Urinary bladder (tissue), 4 donors: Measurements from ENCODE around the gene SART1. TPM values are rescaled to one million over a fixed set of nuclear protein-coding genes. Genes with fewer than 3 reads are reported as not detected.

Experiments used
- DNase-seq: peaks from one replicate; pipeline ENCODE4 v3.0.0-alpha.2; 2015; ENCODE audit errors: extremely low spot score
- H3K27ac ChIP-seq: one replicate; pipeline ENCODE4 v1.5.1; 2013; ENCODE audit warnings: low read depth, mild to moderate bottlenecking, moderate library complexity
- H3K36me3 ChIP-seq: one replicate; pipeline ENCODE4 v1.6.1; 2013; ENCODE audit warnings: mild to moderate bottlenecking, moderate library complexity; ENCODE audit not compliant: insufficient read depth
- H3K4me1 ChIP-seq: one replicate; pipeline ENCODE4 v1.6.1; 2013; ENCODE audit warnings: mild to moderate bottlenecking, moderate library complexity; ENCODE audit not compliant: insufficient read depth
- H3K4me3 ChIP-seq: one replicate; pipeline ENCODE4 v1.5.1; 2013; ENCODE audit warnings: low read depth, low read length
- WGBS: extraction: QIAGEN DNeasy Blood & Tissue Kit; methylation state at CpG from one replicate; pipeline ENCODE4 v1.1.7; 2013; 5-methylcytosine and 5-hydroxymethylcytosine counted together
- polyA plus RNA-seq: library from polyadenylated mRNA; stranded (reverse); fragments of 200-250 nt; gene quantifications from one replicate; pipeline ENCODE4 v1.2.3, GENCODE V29; 2013
- total RNA-seq: library from RNA; depleted of rRNA; stranded (reverse); fragments of >200 nt; gene quantifications from one replicate; pipeline ENCODE4 v1.2.3, GENCODE V29; 2014
- donor health status: healthy with polysubstance abuse.
- donor health status: healthy.

Gene SART1
- total and polyA plus RNA-seq, 2 donors: 18.9 to 47.2 TPM

- 76% methylated on average over 12 of the region's 12 CpGs for WGBS
- no peak overlapping the region for H3K27ac ChIP-seq
- DNase-seq: no peak
- H3K4me3 ChIP-seq: no peak overlapping the region
- peaks cover 5% of the 10 kb centered on the region for H3K36me3 ChIP-seq
- H3K4me1 ChIP-seq: no peaks in the 10 kb centered on the region
These were observed 19.7 kb downstream of the SART1 start for GRCh38 chr11:65981101-65981740.

DNA sequence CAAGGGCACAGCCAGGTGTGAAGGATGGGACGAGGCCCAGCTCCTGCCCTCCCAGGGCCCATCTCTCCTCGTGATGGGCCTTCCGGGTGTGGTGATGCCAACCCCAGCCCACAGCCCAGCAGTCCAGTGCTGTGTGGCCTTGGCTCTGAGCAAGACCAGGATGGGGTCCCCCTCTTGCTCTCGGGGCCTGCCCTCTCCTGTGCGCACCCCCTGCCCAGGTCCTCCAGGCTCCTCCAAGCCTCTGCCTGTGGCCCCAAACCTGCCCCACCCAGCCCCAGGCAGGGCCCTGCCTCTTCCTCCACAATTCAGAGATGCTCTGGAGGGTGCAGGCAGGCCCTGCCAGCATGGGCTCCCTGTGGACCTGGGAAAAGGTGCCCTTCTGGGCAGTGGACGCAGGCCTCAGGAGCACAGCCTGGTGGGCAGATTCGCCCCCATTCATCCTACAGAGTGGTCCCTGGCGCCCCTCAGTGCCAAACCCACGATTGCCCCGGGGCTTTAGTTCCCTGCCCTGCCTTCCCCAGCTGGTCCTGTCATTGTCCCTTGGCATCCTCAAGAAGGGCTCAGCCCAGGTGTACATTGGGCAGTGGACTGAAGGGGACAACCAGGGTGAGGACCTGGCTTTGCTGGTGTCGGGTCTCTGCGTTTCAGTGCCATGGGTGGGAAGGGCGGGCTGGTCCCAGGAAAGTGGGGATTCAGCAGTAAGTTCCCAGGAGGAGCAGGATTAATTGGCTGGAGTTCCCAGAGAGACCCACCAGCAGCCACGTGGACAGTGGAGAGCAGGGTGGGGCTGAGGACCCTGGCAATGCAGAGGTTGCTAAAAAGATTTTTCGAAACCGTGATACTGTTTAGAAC is 20.7 kb downstream of the SART1 start:
- Histone ChIP-seq H3K36me3 (peaks cover 5% of the 10 kb centered on the region), H3K4me1 (no peaks in the 10 kb centered on the region), H3K4me3 (no peak overlapping the region), H3K27ac (no peak overlapping the region)
- WGBS: 66% methylated on average over 16 of the region's 16 CpGs
- DNase-seq: no peak

DNA sequence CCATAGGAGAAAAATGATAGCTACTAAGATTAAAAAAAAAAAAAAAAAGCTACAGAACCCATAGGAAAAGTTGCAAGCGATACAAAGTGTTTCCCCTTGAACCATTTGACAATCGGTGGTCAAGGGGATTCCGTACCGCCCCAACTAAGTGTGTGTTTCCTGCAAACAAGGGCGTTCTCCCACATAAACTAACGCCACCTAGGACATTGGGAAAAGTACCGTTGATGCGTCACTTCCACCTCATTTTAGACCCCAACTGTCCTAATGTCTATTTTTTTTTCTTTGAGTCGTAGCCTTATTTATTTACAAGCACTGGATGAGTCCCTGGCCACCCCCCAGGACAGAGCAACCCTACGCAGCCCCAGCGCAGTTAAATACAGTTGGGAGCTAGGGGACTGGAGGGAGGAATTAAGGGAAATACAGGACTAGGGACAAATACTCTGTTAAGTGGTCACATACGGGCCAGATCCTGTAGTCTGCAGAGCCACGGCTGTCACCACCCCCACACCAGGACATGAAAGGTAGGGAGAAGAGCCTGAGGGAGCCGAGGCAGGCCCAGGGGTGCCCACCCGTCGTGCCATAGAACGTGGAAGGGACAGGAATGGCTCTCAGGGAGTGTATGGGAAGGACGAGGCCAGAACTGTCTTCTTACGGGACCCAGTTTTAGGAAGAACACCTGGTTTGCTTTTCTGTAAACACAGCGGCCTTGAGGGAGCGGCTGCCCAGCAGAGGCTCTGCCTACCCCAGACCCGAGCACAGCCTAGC is 21.5 kb downstream of the SART1 start:
- 70% methylated on average over 22 of the region's 22 CpGs for WGBS
- peaks cover 5% of the 10 kb centered on the region for H3K36me3 ChIP-seq
- DNase-seq: no peak
- H3K27ac ChIP-seq: no peak overlapping the region
- no peak overlapping the region for H3K4me3 ChIP-seq
- no peaks in the 10 kb centered on the region for H3K4me1 ChIP-seq

DNA sequence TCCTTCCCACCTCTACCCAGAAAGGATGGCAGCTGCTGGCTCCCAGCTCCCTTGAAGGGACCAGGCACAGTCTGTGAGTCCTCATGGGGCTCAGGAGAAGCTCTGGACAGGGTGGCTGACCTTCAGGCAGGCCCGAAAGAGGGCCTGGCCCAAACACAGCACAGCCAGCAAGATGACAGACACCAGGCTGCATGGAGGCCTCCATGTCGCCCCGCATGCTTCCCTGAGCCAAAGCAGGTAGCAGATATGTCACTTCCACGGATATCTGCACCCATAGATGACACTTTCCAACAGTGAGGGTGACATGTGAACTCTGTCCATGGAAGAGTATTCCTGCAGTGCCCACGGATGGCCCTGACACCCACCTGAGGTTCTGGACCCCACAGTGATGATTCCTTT is 22.1 kb downstream of the SART1 start:
- Histone ChIP-seq H3K4me1 (no peaks in the 10 kb centered on the region), H3K4me3 (no peak overlapping the region), H3K36me3 (peaks cover 3% of the 10 kb centered on the region), H3K27ac (no peak overlapping the region)
- DNase-seq: no peak
- 84% methylated on average over 5 of the region's 5 CpGs for WGBS

DNA sequence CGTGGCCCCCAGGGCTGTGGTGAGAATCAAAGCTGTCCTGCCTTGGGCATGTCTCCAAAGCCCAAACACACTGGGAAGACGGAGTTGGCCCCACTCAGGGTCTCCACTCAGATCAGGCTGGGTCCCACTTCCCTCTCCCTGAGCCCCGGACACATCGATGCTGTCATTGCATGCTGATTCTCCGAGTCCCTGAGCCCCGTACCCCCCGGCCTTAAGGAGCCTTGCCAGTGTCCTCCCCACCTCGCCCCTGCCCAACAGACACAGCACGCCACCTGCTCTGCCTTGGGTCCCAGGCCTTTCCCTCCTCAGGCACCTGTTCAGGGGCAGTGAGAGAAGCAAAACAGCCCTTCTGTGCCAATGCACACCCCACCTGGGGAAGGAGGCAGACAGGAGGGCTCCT is 25.8 kb downstream of the SART1 start:
- WGBS: 77% methylated on average over 9 of the region's 9 CpGs
- Histone ChIP-seq H3K36me3 (no peaks in the 10 kb centered on the region), H3K4me3 (no peak overlapping the region), H3K27ac (no peak overlapping the region), H3K4me1 (no peaks in the 10 kb centered on the region)
- DNase-seq: no peak

DNA sequence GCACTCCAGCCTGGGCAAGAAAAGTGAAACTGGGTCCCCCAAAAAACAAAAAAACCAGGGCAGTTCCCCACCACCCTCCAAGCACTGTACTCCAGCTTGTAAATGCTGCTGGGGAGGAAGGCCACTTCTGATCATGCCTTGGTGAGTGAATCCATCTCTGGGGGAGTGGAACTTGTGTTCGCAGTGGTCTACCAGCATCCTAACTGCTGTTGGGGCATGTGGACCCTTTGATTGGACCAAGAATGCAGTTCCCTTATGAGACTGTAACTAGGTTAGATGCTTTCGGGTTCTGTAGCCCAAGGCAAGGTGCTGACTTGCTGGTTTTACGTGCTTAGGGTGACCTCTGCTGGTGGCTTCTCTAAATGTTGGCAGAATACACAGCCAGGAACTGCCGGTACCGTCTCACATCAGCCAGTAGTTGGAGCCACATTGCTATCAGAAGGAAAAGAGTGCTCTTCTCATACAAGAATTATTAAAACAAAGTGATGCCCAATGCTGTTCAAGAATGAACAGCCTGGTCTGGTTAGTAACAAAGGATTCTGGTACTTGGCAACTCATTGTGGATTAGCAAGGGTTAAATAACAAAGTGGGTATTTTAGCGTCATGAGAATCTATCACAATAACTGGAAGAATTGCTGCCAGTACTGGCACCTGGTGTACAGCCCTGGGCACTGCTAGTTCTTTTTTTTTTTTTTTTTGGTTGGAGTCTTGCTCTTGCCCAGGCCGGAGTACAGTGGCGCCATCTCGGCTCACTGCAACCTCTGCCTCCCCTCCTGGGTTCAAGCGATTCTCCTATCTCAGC is 27.5 kb downstream of the SART1 start:
- H3K27ac ChIP-seq: no peak overlapping the region
- DNase-seq: peak; percentile 91
- 28% methylated on average over 10 of the region's 10 CpGs for WGBS
- no peaks in the 10 kb centered on the region for H3K4me1 ChIP-seq
- peaks cover 2% of the 10 kb centered on the region for H3K36me3 ChIP-seq
- H3K4me3 ChIP-seq: no peak overlapping the region

- 74% methylated on average over 5 of the region's 5 CpGs for WGBS
- Histone ChIP-seq H3K36me3 (peaks cover 2% of the 10 kb centered on the region), H3K4me3 (no peak overlapping the region), H3K27ac (no peak overlapping the region), H3K4me1 (no peaks in the 10 kb centered on the region)
- no peak for DNase-seq
These were observed 30.5 kb downstream of the SART1 start for GRCh38 chr11:65992056-65992455.

DNA sequence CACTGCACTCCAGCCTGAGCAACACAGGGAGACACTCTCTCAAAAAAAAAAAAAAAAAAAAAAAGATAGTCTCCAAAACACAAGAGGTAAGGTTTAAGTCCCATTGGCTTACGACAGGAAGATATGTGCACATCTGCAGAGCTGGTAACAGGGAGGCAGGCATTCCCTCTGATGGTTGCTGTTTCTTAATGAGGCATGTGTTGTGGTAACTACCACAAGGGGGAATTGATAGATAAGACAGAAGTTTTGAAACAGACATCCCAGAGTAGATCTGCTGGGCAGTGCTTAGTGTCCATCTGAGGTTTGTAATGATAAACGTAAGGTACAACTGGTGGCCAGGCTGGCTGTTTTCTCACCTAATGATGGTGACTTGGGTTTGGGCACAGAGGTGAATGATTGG is 35.8 kb downstream of the SART1 start:
- no peak for DNase-seq
- H3K4me3 ChIP-seq: no peak overlapping the region
- H3K27ac ChIP-seq: no peak overlapping the region
- peaks cover 5% of the 10 kb centered on the region for H3K36me3 ChIP-seq
- no peaks in the 10 kb centered on the region for H3K4me1 ChIP-seq
- WGBS: 86% methylated on average over 2 of the region's 2 CpGs

DNA sequence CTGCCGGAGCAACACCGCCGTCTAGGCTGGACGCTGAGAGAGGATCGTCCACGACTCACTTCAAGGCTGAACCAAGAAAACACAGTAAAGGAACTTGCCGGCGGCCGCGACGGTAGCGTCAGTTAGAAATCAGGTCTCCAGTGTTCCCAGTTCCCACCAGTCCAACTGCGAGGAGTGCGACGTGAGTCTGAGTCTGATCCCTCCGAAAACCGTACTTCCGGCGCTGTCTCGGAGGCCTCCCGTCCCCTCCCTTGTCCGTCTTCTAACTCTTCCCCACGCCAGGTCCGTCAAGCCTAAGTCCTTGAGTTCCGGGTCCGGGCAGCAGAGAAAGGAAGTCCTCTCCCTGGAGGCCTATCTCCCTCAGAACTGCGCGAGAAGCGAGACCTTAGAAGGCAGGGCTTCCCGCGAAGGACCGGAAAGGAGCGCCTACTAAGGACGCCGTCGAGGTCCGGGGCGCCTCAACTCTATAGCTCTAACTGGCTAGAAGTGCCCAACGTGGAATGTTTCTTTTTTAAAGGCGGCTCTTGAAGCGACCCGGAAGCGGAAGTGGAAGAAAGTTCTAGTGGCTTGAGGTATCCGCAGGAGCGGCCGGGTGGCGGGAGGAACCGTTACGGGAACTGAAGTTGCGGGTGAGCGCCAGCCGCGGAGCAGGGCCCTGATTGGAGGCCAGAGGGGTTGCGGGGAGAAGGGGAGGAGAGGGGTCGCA is 40.6 kb downstream of the SART1 start, which contains the start of the genes BANF1 and EIF1AD:
TSS of gene BANF1 (plus strand) at position 562 of the 706 bp plus-strand sequence. CDS start 748 bp downstream, outside the sequence.
TSS of gene EIF1AD (minus strand) at position 216 of the 706 bp plus-strand sequence. CDS start 1,768 bp downstream, outside the sequence.
- peaks cover 3% of the 10 kb centered on the region for H3K36me3 ChIP-seq
- H3K27ac ChIP-seq: peak within 1 kb of the TSS; percentile 63

DNA sequence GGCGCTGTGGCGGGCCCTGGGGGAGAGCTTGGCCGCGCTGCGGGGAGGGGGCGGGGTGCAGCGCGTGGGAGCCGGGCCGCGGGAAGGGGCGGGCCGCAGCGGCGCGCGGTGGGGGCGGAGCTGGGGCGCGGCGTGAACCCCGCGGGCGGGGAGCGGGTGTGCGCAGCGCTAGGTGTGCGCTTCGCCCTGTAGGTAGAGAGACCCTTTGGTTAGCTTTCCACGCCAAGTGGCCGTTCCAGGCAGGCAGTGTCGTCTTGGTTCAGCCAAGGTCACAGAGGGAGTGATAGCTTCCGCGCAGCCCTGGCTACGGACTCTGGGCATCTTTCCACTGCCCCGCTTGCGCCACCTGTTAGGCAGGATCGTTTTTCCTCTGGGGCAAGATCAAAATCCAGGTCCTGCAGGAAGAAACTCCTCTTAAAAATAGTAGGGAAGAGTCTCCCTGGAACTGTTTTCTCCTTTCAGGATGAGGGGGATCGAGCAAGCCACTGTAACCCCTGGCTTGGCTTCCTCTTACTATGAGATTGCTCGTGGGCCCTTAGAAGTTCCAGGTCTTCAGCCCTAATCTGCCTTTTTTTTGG is 41.2 kb downstream of the SART1 start:
- no peak for DNase-seq
- peak overlapping the region; percentile 75 for H3K4me3 ChIP-seq
- under 1% methylated on average over 40 of the region's 40 CpGs for WGBS
- H3K4me1 ChIP-seq: no peaks in the 10 kb centered on the region
- peak overlapping the region; percentile 40 for H3K27ac ChIP-seq
- H3K36me3 ChIP-seq: peaks cover 3% of the 10 kb centered on the region

More for the DNA sequence above, 40.6 kb downstream of the SART1 start, which contains the start of the genes BANF1 and EIF1AD:
- WGBS: under 1% methylated on average over 55 of the region's 55 CpGs
- no peaks in the 10 kb centered on the region for H3K4me1 ChIP-seq
- H3K4me3 ChIP-seq: peak within 1 kb of the TSS; percentile 75
- peak; percentile 95 for DNase-seq

GRCh38 chr11:66003291-66003690 is 41.8 kb downstream of the SART1 start:
- Histone ChIP-seq H3K27ac (no peak overlapping the region), H3K4me1 (no peaks in the 10 kb centered on the region), H3K4me3 (peak overlapping the region; percentile 75), H3K36me3 (peaks cover 3% of the 10 kb centered on the region)
- 81% methylated on average over 6 of the region's 6 CpGs for WGBS
- no peak for DNase-seq

DNA sequence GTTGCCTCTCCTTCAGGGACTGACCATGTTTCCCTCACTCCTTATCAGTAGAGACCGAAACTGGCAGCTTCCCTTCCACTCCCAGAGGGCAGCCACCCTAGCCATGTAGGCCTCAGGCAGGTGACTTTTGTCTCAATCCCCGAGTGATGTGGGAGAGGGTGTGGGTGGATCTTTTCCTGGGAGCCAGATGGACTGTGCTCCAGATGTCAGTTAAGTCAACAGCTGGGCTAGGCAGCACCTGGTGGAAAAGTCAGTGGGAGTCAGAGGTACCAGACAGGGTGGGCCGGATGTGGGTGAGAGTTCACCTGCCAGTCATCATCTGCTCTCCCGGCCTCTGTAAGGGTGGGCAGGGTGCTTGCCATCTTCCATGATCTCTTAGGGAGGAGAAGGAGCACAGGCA is 42.7 kb downstream of the SART1 start:
- Histone ChIP-seq H3K4me1 (no peaks in the 10 kb centered on the region), H3K27ac (no peak overlapping the region)
- 87% methylated on average over 4 of the region's 4 CpGs for WGBS

More for the DNA sequence above, 42.7 kb downstream of the SART1 start:
- DNase-seq: no peak
- H3K4me3 ChIP-seq: no peak overlapping the region
- H3K36me3 ChIP-seq: no peaks in the 10 kb centered on the region
